H1 (cell line): ENCODE measurements around the gene ATP11A. TPM values are rescaled to one million over a fixed set of nuclear protein-coding genes. Genes with fewer than 3 reads are reported as not detected.

Source experiments
- SP4 ChIP-seq: IDR thresholded peaks from 2 replicates; pipeline ENCODE4 v1.6.1; 2012; ENCODE audit warnings: low read length, inconsistent platforms
- polyA plus RNA-seq, 7 experiments: library from polyadenylated mRNA; depleted of rRNA in 3 of 7; stranded (reverse) in 5 of 7; unstranded in 2 of 7; fragments of >200 nt in 5 of 7; fragments of 200-250 nt in 2 of 7; gene quantifications; 1 replicate in 5 of 7; 2 replicates in 1 of 7; 4 replicates in 1 of 7; pipeline versions ENCODE4 v1.2.1 to v1.2.3, GENCODE V29; 2011 to 2013; ENCODE audit warnings: missing spikeins in 2 of 7, mixed read lengths in 2 of 7
- total RNA-seq: library from RNA; stranded (reverse); fragmentation: NEBNext Ultra II Directional; extraction: Animal tissue kit (Norgen Biotek cat#: 25700); gene quantifications from 2 replicates; pipeline ENCODE4 v1.2.1, GENCODE V29; 2021

ATP11A gene
- total and polyA plus RNA-seq, 2 of the 8 experiments (the other 6 are each of a cell fraction or from before 2014, with no cell fraction given): 28.8 to 72.9 TPM

DNA sequence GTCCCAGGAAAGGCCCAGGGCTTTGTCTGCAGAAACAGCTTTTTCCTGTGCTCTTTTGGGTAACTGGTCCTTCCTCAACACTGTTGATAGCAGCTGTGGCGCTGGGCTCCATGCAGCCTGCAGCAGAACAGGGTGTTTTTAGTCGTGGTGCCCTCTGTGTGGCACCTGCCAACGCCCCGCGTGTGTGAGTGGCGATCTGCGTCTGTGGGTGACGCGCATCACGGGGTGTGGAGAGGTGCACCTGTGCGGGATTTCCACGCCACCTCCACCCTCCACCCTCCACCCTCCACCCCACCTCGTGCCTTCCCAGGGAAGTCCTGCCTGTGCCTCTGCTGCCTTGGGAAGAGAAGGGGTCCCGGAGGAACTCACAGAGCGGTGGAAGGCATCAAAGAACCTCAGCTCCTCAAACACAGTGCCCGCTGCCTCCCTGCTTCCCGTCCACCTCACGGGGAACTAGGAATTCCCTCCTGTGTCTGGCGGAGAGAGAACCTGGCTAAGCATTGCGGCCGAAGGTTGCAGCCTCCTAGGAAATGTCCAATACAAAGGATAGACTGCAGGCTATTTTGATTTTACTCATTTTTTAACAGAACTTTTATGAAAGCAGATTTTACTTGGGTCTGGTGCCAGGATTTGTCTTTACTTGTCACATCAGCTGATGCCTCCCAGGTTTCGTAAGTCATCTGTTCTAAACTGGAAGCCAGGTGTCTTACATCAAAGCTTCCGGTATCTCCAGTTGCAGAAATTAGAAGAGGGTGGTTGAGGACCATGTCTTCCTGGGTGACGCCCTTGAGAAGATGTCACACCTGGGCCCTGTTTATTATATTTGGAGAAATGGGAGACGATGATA lies 84.0 kb downstream of the ATP11A start (continued):
- TF ChIP-seq SP4: no peak
